Liver (tissue), 3 donors: Measurements from ENCODE around the gene USP40.

Experiments
- CTCF ChIP-seq: fragments of 150-350 bp; IDR thresholded peaks from 2 replicates; pipeline ENCODE4 v1.5.1; 2017; ENCODE audit warnings: improper control_type of control experiment, low read depth, low read length; ENCODE audit not compliant: missing input control
- FOXA1 ChIP-seq: IDR thresholded peaks from 2 replicates; pipeline ENCODE4 v1.6.1; 2016; ENCODE audit warnings: antibody characterized with exemption
- MAX ChIP-seq: IDR thresholded peaks from 2 replicates; pipeline ENCODE4 v1.6.1; 2016; ENCODE audit warnings: antibody characterized with exemption
- NR2F2 ChIP-seq: IDR thresholded peaks from 2 replicates; pipeline ENCODE4 v1.6.1; 2016; ENCODE audit warnings: antibody characterized with exemption
- RAD21 ChIP-seq, 2 donors: IDR thresholded peaks; 2 replicates each; pipeline ENCODE4 v1.6.1; 2016; ENCODE audit warnings: antibody characterized with exemption in 2 of 2, mild to moderate bottlenecking in 2 of 2
- ZBTB33 ChIP-seq: IDR thresholded peaks from 2 replicates; pipeline ENCODE4 v1.6.1; 2016; ENCODE audit warnings: antibody characterized with exemption
- donor health status: healthy.
- donor health status: healthy.

GRCh38 chr2:233513953-233514655 is 52.5 kb downstream of the USP40 start:
- TF ChIP-seq CTCF (no peak), ZBTB33 (no peak), MAX (no peak), NR2F2 (no peak), RAD21 (IDR thresholded peaks at IDR 0.05) (no peak), FOXA1 (no peak)
